Transverse colon (tissue), 4 donors: ENCODE results near the gene ZC3H12D.

Experiments
- CTCF ChIP-seq, 5 experiments: fragments of 200-600 bp in 3 of 5; fragments of 450-650 bp in 2 of 5; sonication (generic) in 3 of 5; IDR thresholded peaks; 1 replicate in 2 of 5; 2 replicates in 3 of 5; pipeline ENCODE4 v1.5.1; 2016 to 2017; ENCODE audit warnings: antibody characterized with exemption in 5 of 5, inconsistent platforms in 3 of 5, mild to moderate bottlenecking in 2 of 5, moderate library complexity in 1 of 5
- POLR2A ChIP-seq: fragments of 450-650 bp; IDR thresholded peaks from one replicate; pipeline ENCODE4 v1.6.1; 2016; ENCODE audit warnings: antibody characterized with exemption, mild to moderate bottlenecking, moderate library complexity
- POLR2AphosphoS5 ChIP-seq, 3 donors: sonication (generic); formaldehyde crosslinking; IDR thresholded peaks; one replicate each; pipeline ENCODE4 v1.6.1; 2016; ENCODE audit warnings: antibody characterized with exemption in 3 of 3

- no peak for TF ChIP-seq POLR2A
- TF ChIP-seq CTCF (IDR thresholded peaks at IDR 0.05) = no peak
- no peak for TF ChIP-seq POLR2AphosphoS5 (IDR thresholded peaks at IDR 0.05)
Measured at GRCh38 chr6:149458806-149459205, 26.0 kb downstream of the ZC3H12D start.
